Measurements from ENCODE around the gene CPD.

CPD gene

DNA sequence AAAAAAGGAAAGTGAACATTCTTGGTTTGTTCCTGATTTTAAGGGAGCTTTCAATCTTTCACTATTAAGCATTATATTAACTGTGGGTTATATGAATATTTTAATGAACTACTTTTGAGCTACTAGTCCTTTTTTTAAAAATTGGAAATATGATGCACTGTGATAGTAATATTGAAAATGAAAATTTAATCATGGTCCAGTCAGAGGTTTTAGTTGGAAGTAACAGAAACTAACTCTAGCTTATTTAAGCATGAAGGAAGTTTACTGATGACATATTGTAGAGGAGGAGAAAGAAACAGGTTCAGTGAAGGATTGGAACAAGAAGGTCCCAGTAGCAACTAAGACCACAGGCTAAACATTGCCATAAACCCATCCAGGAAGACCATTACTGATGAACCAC lies 24.0 kb upstream of the CPD start:
- H3K4me3 ChIP-seq (replicated peaks in 1 of 2; ENCODE audit: low read depth in 2 of 2, low read length in 2 of 2): no peak overlapping the region
- no peak for DNase-seq (ENCODE audit: low read depth in 2 of 2)
- TF ChIP-seq, protein P1, sequence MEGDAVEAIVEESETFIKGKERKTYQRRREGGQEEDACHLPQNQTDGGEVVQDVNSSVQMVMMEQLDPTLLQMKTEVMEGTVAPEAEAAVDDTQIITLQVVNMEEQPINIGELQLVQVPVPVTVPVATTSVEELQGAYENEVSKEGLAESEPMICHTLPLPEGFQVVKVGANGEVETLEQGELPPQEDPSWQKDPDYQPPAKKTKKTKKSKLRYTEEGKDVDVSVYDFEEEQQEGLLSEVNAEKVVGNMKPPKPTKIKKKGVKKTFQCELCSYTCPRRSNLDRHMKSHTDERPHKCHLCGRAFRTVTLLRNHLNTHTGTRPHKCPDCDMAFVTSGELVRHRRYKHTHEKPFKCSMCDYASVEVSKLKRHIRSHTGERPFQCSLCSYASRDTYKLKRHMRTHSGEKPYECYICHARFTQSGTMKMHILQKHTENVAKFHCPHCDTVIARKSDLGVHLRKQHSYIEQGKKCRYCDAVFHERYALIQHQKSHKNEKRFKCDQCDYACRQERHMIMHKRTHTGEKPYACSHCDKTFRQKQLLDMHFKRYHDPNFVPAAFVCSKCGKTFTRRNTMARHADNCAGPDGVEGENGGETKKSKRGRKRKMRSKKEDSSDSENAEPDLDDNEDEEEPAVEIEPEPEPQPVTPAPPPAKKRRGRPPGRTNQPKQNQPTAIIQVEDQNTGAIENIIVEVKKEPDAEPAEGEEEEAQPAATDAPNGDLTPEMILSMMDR (IDR thresholded peaks at IDR 0.05; ENCODE audit: low read depth, low read length): no peak

DNA sequence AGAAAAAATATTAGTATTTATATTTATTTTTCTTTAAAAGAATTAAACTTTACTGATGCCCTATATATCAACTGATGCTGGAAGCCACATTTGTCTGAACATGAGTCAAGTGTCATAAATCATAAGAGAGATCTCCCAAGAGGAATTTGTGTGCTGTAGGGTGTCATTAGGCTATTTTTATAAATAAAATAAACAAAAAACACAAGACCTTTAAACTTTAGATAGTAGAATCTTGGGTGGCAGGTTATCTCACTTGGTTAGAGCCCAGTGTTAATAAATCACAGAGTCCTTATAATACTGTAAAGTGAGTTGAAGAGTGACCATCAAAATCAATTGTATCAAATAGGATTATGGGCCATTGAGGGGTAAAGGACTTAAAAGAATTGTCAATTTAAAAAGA lies 21.3 kb upstream of the CPD start:
- DNase-seq (ENCODE audit: low read depth in 2 of 2): no peak
- TF ChIP-seq, protein P1 (IDR thresholded peaks at IDR 0.05; ENCODE audit: low read depth, low read length): no peak
- no peak overlapping the region for H3K4me3 ChIP-seq (replicated peaks in 1 of 2; ENCODE audit: low read depth in 2 of 2, low read length in 2 of 2)

DNA sequence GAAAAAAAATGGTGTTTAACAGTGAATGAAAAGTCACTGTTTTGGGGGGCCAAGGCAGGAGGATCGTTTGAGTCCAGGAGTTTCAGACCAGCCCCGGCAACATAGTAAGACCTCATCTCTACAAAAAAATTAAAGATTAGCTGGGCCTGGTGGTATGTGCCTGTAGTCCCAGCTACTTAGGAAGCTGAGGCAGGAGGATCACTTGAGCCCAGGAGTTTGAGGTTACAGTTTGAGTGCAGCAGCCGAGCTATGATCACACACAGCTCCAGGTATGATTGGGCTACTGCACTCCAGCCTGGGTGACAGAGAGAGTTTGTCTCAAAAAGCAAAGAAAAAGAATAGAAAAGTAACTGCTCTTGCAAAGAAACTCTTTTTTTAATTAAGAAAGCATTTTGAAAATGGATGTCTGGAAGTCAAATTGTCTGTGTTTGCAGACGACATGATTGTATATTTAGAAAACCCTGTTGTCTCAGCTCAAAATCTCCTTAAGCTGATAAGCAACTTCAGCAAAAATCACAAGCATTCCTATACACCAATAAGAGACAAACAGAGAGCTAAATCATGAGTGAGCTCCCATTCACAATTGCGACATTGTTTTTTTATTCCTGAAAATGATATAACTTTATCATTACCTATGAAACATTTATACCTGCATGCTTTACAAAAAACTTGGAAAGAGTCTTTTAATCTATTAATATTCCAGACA lies 20.5 kb upstream of the CPD start:
- TF ChIP-seq, protein P1 (IDR thresholded peaks at IDR 0.05; ENCODE audit: low read depth, low read length): no peak
- H3K4me3 ChIP-seq (replicated peaks in 1 of 2; ENCODE audit: low read depth in 2 of 2, low read length in 2 of 2): no peak overlapping the region
- DNase-seq (ENCODE audit: low read depth in 2 of 2): no peak

DNA sequence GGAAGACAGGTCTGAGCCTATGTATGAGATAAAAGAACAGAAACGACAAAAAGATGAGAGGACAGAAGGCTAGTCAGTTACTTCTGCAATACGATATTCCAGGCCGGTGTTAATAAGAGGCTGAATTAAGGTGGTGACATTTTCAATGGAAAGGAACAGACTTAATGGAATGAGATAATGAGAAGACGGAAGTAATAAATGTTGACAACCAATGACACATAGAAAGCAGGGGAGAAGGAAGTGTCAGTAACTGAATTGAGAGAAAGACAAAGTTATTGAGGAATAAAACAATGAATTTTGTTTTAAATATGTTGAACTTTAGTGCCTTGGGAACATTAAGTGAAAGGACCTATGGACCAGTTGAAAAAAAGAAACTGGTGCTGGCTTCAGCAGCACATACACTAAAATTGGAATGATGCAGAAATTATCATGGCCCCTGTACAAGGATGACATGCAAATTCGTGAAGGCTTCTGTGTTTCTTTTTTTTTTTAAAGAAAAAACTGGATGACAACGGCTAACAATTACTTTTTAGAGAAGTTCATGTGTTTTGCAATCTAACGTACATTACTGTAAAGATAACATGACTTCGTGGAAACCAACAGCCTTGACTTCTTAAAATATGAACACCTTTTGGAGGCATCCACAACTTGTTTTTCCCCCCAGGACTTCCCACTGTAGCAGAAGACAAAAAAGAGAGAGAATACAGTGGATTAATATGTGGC lies 18.5 kb upstream of the CPD start:
- TF ChIP-seq, protein P1 (IDR thresholded peaks at IDR 0.05; ENCODE audit: low read depth, low read length): no peak
- DNase-seq (ENCODE audit: low read depth in 2 of 2): no peak
- no peak overlapping the region for H3K4me3 ChIP-seq (replicated peaks in 1 of 2; ENCODE audit: low read depth in 2 of 2, low read length in 2 of 2)

DNA sequence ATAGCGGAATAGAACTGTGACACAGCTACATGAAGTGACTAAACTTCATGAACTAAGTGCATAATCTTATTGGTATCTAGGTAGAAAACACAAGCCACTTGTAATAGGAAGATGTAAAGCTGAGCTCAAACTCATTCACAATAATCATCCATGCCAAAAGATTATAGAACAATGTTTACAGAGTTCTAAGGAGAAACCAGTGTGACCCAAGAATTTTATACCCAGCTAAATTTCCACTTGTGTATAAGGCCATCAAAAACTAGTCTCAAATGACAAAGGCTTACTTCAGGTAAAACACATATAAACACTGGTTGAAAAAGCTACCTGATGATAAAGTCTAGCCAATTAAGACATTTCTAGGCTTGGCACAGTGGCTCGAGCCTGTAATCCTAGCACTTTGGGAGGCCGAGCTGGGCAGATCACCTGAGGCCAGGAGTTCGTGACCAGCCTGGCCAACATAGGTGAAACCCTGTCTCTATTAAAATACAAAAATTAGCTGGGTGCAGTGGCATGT lies 16.9 kb upstream of the CPD start:
- H3K4me3 ChIP-seq (replicated peaks in 1 of 2; ENCODE audit: low read depth in 2 of 2, low read length in 2 of 2): no peak overlapping the region
- TF ChIP-seq, protein P1 (IDR thresholded peaks at IDR 0.05; ENCODE audit: low read depth, low read length): no peak
- DNase-seq (ENCODE audit: low read depth in 2 of 2): no peak

DNA sequence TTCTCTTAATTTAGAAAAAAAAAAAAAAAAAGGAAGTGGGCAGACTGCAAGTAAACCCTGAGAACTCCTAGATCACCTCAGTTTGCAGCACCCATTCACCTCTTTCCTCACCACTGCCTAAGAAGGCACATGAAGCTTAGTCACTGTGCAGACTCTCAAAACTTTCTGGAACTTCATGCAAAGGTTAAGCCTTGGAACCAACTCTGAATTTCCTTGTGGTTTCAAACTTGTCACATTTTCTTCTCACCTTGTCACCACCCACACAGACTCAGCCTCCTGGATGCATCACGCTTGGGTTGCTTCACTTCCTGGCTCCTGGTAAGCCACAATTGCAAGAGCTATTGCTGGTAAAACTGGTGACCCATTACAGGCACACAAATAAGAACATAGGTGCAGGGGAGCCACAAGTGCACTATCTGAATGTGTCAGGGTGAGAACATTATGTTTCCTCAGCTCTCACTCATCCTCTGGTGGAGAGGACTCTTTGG lies 15.0 kb upstream of the CPD start:
- DNase-seq (ENCODE audit: low read depth in 2 of 2): peak; percentile 85 to 88
- no peak overlapping the region for H3K4me3 ChIP-seq (replicated peaks in 1 of 2; ENCODE audit: low read depth in 2 of 2, low read length in 2 of 2)
- TF ChIP-seq, protein P1 (IDR thresholded peaks at IDR 0.05; ENCODE audit: low read depth, low read length): no peak

Measured in cardiac fibroblast (primary cell).